Measurements from ENCODE around the gene ASPSCR1.
A peak's percentile ranks its signal among the peaks of the same experiment; 100 is the strongest.

Gene ASPSCR1

GRCh38 chr17:82013772-82014321 is 36.4 kb downstream of the ASPSCR1 start:
- no peak for DNase-seq

GRCh38 chr17:82014432-82014831 is 37.0 kb downstream of the ASPSCR1 start:
- no peak for DNase-seq

- no peak for DNase-seq
These were observed 37.5 kb downstream of the ASPSCR1 start for GRCh38 chr17:82014971-82015310.

- DNase-seq: no peak
These were observed 38.0 kb downstream of the ASPSCR1 start for GRCh38 chr17:82015311-82015971.

GRCh38 chr17:82016061-82016874 is 38.8 kb downstream of the ASPSCR1 start:
- no peak for DNase-seq

GRCh38 chr17:82016875-82017459 is 39.5 kb downstream of the ASPSCR1 start:
- DNase-seq: no peak

- no peak for DNase-seq
These were observed 40.3 kb downstream of the ASPSCR1 start for GRCh38 chr17:82017612-82018151.

- no peak for DNase-seq
These were observed 40.9 kb downstream of the ASPSCR1 start for GRCh38 chr17:82018152-82018988.

- no peak for DNase-seq
These were observed 41.7 kb downstream of the ASPSCR1 start for GRCh38 chr17:82018989-82019689.

GRCh38 chr17:82019690-82020571 is 42.5 kb downstream of the ASPSCR1 start:
- peak; percentile 39 for DNase-seq

GRCh38 chr17:82020572-82021106 is 43.2 kb downstream of the ASPSCR1 start:
- no peak for DNase-seq

- DNase-seq: peak; percentile 59
These were observed 43.9 kb downstream of the ASPSCR1 start for GRCh38 chr17:82021107-82021899.

- DNase-seq: no peak
These were observed 44.5 kb downstream of the ASPSCR1 start for GRCh38 chr17:82021900-82022309.

- DNase-seq: no peak
These were observed 45.0 kb downstream of the ASPSCR1 start, which contains the start of gene CENPX for GRCh38 chr17:82022310-82022980. Gene CENPX (minus strand): TSS chr17:82022878. CDS start chr17:82022861, 17 bp downstream.

GRCh38 chr17:82022981-82023446 is 45.6 kb downstream of the ASPSCR1 start, which contains the start of gene LRRC45:
Gene LRRC45 (plus strand): TSS chr17:82023305. CDS start chr17:82023644, 339 bp downstream.
- peak; percentile 100 for DNase-seq

- DNase-seq: no peak
These were observed 46.2 kb downstream of the ASPSCR1 start for GRCh38 chr17:82023447-82024241.

GRCh38 chr17:82024859-82025258 is 47.4 kb downstream of the ASPSCR1 start:
- no peak for DNase-seq
